ENCODE data around the gene RAMAC. TPM values are rescaled to one million over a fixed set of nuclear protein-coding genes. Genes with fewer than 3 reads are reported as not detected.

RAMAC gene
- total RNA-seq, 2 donors from 2014 or later: 13.0 to 13.9 TPM

DNA sequence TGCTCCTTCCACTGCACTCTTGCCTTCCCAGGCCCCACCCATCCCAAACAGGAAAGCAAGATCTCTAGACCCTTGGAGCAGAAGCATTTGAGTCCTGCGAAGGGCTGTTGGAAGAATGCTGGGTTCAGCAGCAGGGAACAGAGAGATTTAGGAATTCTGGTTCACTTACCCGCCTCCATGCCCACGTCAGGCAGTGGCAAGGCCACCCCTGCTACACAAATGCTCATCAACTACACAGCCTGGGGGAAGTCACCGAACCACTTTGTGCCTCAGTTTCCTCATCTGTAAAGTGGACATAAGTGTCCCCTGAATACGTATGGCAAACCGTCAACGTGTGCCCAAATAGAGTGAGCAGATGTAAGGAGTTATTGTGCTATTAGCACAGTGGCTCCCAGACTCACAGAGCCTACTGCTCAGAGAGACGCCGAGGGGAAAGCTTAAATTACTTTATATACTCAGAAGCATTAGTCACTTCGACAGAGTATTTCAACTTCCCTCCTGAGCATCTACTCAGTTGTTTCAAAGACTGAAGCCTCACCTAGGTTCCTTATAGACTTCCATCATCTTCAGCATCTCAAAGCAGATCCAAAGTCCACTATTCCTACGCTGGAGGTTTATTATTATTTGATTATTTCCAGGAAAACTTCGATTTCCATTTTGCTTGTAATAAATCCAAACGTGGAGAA lies 34.4 kb upstream of the RAMAC start:
- H3K27ac ChIP-seq: peak overlapping the region; percentile 46 to 57
- H3K4me3 ChIP-seq: peak overlapping the region; percentile 54 to 59
- DNase-seq (ENCODE audit: low spot score): no peak
- H3K27me3 ChIP-seq: no peaks in the 10 kb centered on the region
- no peaks in the 10 kb centered on the region for H3K9me3 ChIP-seq
- H3K36me3 ChIP-seq: no peaks in the 10 kb centered on the region
- peaks cover 0 to 14% of the 10 kb centered on the region in 2 donors for H3K4me1 ChIP-seq
- TF ChIP-seq, protein P1, sequence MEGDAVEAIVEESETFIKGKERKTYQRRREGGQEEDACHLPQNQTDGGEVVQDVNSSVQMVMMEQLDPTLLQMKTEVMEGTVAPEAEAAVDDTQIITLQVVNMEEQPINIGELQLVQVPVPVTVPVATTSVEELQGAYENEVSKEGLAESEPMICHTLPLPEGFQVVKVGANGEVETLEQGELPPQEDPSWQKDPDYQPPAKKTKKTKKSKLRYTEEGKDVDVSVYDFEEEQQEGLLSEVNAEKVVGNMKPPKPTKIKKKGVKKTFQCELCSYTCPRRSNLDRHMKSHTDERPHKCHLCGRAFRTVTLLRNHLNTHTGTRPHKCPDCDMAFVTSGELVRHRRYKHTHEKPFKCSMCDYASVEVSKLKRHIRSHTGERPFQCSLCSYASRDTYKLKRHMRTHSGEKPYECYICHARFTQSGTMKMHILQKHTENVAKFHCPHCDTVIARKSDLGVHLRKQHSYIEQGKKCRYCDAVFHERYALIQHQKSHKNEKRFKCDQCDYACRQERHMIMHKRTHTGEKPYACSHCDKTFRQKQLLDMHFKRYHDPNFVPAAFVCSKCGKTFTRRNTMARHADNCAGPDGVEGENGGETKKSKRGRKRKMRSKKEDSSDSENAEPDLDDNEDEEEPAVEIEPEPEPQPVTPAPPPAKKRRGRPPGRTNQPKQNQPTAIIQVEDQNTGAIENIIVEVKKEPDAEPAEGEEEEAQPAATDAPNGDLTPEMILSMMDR (IDR thresholded peaks at IDR 0.05): no peak

DNA sequence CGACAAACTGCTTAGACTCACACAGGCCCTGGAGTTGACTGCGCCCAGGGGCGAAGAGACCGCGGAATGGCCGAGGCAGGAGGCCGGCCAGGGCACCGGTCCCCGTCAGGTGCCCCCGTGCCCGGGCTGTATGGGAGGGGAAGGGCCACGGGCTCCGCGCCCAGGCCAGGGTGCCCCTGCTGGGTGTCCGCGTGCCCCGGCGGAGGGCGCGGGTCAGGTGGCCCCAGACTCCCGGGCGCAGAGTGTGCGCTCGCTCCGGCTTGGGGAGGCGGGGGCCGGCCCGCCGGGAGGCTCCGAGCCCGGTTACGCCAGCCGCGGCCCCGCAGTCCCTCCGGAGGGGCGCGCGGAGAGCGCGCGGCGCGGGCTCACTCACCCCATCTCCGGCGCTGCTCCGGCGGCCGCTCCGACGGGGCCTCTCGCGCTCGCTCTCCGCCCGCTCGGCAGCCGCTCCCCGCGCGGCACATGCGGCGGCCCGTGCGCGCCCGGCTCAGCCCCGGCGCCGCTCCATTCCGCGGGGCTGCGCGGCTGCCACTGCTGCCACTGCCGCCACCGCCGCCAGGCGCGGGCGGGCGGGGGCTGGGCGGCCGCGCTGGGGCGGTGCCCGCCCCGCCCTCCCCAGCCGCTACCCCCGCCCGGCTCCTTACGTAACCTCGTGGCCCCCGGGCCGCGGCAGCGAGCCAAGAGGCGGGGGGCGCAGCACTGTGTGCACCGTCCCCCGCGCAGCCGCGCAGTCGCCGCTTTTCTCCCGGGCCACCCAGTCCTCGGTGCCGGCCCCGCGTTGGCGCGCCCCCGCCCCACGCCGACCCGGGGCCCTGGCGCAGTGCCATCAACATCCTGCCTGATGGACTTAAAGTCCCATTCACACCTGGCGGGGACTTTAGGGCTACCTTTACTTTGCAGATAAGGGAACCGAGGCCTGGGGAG lies 33.6 kb upstream of the RAMAC start, which contains the start of gene HOMER2:
HOMER2 (minus strand) TSS at position 563 of the 924 bp plus-strand sequence; CDS start at position 378, 185 bp downstream.
- Histone ChIP-seq H3K9me3 (no peaks in the 10 kb centered on the region), H3K36me3 (no peaks in the 10 kb centered on the region), H3K27ac (peak within 1 kb of the TSS; percentile 64 to 78), H3K27me3 (no peaks in the 10 kb centered on the region), H3K4me1 (peaks cover 0 to 14% of the 10 kb centered on the region in 2 donors), H3K4me3 (peak within 1 kb of the TSS; percentile 54 to 59)
- TF ChIP-seq, protein P1 (IDR thresholded peaks at IDR 0.05): no peak
- no peak for DNase-seq (ENCODE audit: low spot score)

DNA sequence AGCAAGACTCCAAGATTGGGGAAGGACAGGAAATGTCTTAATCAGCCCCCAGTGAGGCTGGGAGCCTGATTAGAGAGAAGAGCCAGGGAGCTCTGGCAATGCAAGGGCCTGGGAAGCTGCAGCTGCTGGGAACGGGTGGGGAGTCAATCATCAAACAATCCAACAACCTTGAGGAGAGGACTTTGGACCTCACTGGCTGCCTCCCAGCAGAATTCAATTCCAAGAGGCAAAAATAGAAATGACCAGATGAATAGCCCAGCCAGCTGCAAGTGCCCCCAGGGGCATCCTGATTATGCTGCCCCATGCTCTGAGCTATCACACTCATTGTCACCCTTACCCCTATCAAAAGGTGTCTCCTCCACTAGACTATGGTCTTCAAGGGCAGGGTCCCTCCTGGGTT lies 27.4 kb upstream of the RAMAC start:
- no peaks in the 10 kb centered on the region for H3K9me3 ChIP-seq
- TF ChIP-seq, protein P1 (IDR thresholded peaks at IDR 0.05): no peak
- H3K36me3 ChIP-seq: no peaks in the 10 kb centered on the region
- no peak overlapping the region for H3K27ac ChIP-seq
- peaks cover 0 to 8% of the 10 kb centered on the region in 2 donors for H3K4me1 ChIP-seq
- no peak overlapping the region for H3K4me3 ChIP-seq
- no peak for DNase-seq (ENCODE audit: low spot score)
- no peaks in the 10 kb centered on the region for H3K27me3 ChIP-seq

DNA sequence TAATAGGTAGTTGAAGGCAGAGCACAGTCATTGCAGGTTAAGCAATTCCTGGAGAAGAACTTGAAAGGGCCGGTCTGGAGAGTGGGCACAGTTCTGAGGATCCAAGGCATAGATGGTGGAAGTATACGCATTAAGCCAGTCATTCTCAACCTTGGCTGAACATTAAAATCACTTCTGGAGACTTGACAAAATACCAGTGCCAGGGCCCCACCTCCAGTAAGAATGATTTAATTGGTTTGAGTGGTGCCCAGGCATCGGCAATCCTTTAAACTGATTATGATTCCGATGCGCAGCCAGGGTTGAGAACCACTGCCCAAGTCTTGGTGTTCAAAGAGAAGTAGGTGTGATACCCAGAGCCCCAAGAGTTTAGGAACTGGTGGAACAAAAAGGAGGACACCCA lies 26.6 kb upstream of the RAMAC start:
- H3K27ac ChIP-seq: no peak overlapping the region
- TF ChIP-seq, protein P1 (IDR thresholded peaks at IDR 0.05): no peak

DNA sequence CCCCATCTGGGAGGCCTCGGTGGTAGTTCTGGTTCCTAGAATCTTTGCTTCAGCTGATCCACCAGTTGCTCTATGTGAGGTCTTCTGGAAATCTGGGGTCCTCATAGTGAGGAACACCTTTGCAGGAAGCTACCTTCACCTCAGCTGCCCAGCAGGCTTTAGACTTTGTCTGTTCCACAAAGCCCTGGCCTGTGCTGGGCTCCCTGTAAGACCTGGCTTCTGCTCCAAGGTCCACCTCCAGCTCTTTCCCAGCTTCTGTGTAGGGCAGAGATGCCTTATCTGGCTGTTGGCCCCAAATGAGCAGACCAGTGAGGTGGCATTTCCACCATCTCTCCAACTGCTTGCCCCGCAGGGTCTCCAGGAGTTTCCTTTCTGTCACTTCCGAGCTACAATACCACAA lies 25.2 kb upstream of the RAMAC start:
- Histone ChIP-seq H3K27me3 (no peaks in the 10 kb centered on the region), H3K4me1 (peaks cover 0 to 8% of the 10 kb centered on the region in 2 donors), H3K4me3 (no peak overlapping the region), H3K9me3 (no peaks in the 10 kb centered on the region), H3K36me3 (no peaks in the 10 kb centered on the region), H3K27ac (no peak overlapping the region)
- DNase-seq (ENCODE audit: low spot score): no peak
- TF ChIP-seq, protein P1 (IDR thresholded peaks at IDR 0.05): no peak

More for the DNA sequence above, 26.6 kb upstream of the RAMAC start:
- peaks cover 0 to 8% of the 10 kb centered on the region in 2 donors for H3K4me1 ChIP-seq
- DNase-seq (ENCODE audit: low spot score): no peak
- H3K4me3 ChIP-seq: no peak overlapping the region
- H3K27me3 ChIP-seq: no peaks in the 10 kb centered on the region
- H3K9me3 ChIP-seq: no peaks in the 10 kb centered on the region
- no peaks in the 10 kb centered on the region for H3K36me3 ChIP-seq

Data from right atrium auricular region (tissue), 2 donors.